Uterus (tissue), 4 donors: ENCODE data around the gene GLIPR2. TPM values are rescaled to one million over a fixed set of nuclear protein-coding genes. Genes with fewer than 3 reads are reported as not detected.

Experiments
- total RNA-seq, 4 donors: library from RNA; depleted of rRNA in 3 of 4; stranded (reverse); fragments of >200 nt in 3 of 4; gene quantifications; one replicate each; pipeline versions ENCODE4 v1.1.0 to v1.2.4, GENCODE V29; 2014 to 2023
- donor health status: DM: yes; HTN: yes; CAD: no.

Gene GLIPR2
- total RNA-seq, 4 donors from 2014 or later: 25.6 to 109 (median 60.8) TPM

Other genes starting within 250 kb of the GLIPR2 start
- 10 to 100 TPM in 1 of 4 donors, 1 to 10 TPM in 1, under 1 TPM in 1, not detected in 1; 0.59 to 10.1 (median 1.4) TPM for gene HRCT1, start 230.5 kb upstream of the GLIPR2 start, total RNA-seq
- 10 to 100 TPM in 1 of 4 donors, 1 to 10 TPM in 1, under 1 TPM in 2; 0.29 to 11.7 (median 2.3) TPM for gene SPAAR, start 227.2 kb upstream of the GLIPR2 start, total RNA-seq
- not detected for gene OR2S2, start 178.6 kb upstream of the GLIPR2 start, total RNA-seq
- 10 to 100 TPM; 14.3 to 37.7 (median 30.7) TPM for gene RECK, start 99.8 kb upstream of the GLIPR2 start, total RNA-seq
- gene CCIN, start 32.7 kb downstream of the GLIPR2 start, total RNA-seq: 1 to 10 TPM in 2 of 4 donors, under 1 TPM in 2; 0.26 to 1.6 (median 0.99) TPM
- gene CLTA, start 54.2 kb downstream of the GLIPR2 start, total RNA-seq: 100 to 1,000 TPM; 111 to 191 (median 141) TPM
- gene GNE, start 121.7 kb downstream of the GLIPR2 start, total RNA-seq: 10 to 100 TPM; 10.3 to 42.2 (median 30.0) TPM